GM12801 (cell line): ENCODE measurements around the gene SELPLG.

ENCODE experiments used
- CTCF ChIP-seq: IDR thresholded peaks from one replicate; pipeline ENCODE4 v1.5.1; 2011; ENCODE audit warnings: control low read depth; ENCODE audit not compliant: insufficient read length; ENCODE audit errors: extremely low read depth

The SELPLG gene

GRCh38 chr12:108643941-108644810 is 10.5 kb upstream of the SELPLG start:
- TF ChIP-seq CTCF, result no peak

- TF ChIP-seq CTCF, result no peak
Observed at GRCh38 chr12:108642899-108643654, 9.4 kb upstream of the SELPLG start.

GRCh38 chr12:108642269-108642870 is 8.7 kb upstream of the SELPLG start:
- no peak for TF ChIP-seq CTCF

- TF ChIP-seq CTCF, result no peak
Observed at GRCh38 chr12:108641446-108642268, 8.0 kb upstream of the SELPLG start.

- TF ChIP-seq CTCF, result no peak
Observed at GRCh38 chr12:108640802-108641445, 7.2 kb upstream of the SELPLG start.

GRCh38 chr12:108638997-108639822 is 5.5 kb upstream of the SELPLG start:
- TF ChIP-seq CTCF, result no peak
